NCI-H748 (cell line): ENCODE results near the gene DENND4B.
"Not testable (repeated sequence)": the region's sequence is repeated elsewhere in the genome, so short reads cannot be mapped to it uniquely, and the experiment has no call there.

Experiments
- DNase-seq: peaks from one replicate; lab custom pipeline; 2025; ENCODE audit not compliant: unreplicated experiment; lab: John Stamatoyannopoulos, UW

The DENND4B gene

GRCh38 chr1:153946622-153947241, at the start of gene DENND4B:
DENND4B (minus strand) TSS chr1:153946718; CDS start chr1:153944374, 2,344 bp downstream.
- DNase-seq: peak; percentile 84

GRCh38 chr1:153995640-153996039, 49.1 kb upstream of the DENND4B start:
- DNase-seq: no peak

GRCh38 chr1:153995202-153995601, 48.7 kb upstream of the DENND4B start:
- DNase-seq: no peak

GRCh38 chr1:153991806-153992205, 45.3 kb upstream of the DENND4B start:
- no peak for DNase-seq

- no peak for DNase-seq
These were observed 44.7 kb upstream of the DENND4B start for GRCh38 chr1:153991151-153991630.

- peak; percentile 98 for DNase-seq
These were observed 44.1 kb upstream of the DENND4B start, which contains the start of gene RPS27 for GRCh38 chr1:153990468-153991150. RPS27 (plus strand) TSS chr1:153990762; CDS start chr1:153990797, 35 bp downstream.

GRCh38 chr1:153987621-153988020, 41.1 kb upstream of the DENND4B start:
- DNase-seq: no peak

GRCh38 chr1:153985941-153986761, 39.6 kb upstream of the DENND4B start, which contains the start of gene RAB13:
RAB13 (minus strand) TSS chr1:153986339; CDS start chr1:153986236, 103 bp downstream.
- peak; percentile 85 for DNase-seq

- DNase-seq: no peak
These were observed 38.9 kb upstream of the DENND4B start for GRCh38 chr1:153985341-153985912.

- no peak for DNase-seq
These were observed 37.8 kb upstream of the DENND4B start for GRCh38 chr1:153984123-153984894.

- not testable (repeated sequence) for DNase-seq
These were observed 35.2 kb upstream of the DENND4B start for GRCh38 chr1:153981735-153982134.

- DNase-seq: not testable (repeated sequence)
These were observed 32.6 kb upstream of the DENND4B start for GRCh38 chr1:153979091-153979490.

GRCh38 chr1:153978274-153978909, 31.9 kb upstream of the DENND4B start:
- DNase-seq: no peak

GRCh38 chr1:153977250-153978240, 31.0 kb upstream of the DENND4B start, which contains the start of gene JTB:
JTB (minus strand) TSS chr1:153977674; CDS start chr1:153977252, 422 bp downstream.
- peak; percentile 87 for DNase-seq

- no peak for DNase-seq
These were observed 30.3 kb upstream of the DENND4B start for GRCh38 chr1:153976819-153977249.

GRCh38 chr1:153973525-153973924, 27.0 kb upstream of the DENND4B start:
- DNase-seq: no peak

- no peak for DNase-seq
These were observed 26.6 kb upstream of the DENND4B start for GRCh38 chr1:153973071-153973470.

GRCh38 chr1:153970346-153970745, 23.8 kb upstream of the DENND4B start:
- no peak for DNase-seq
